ENCODE measurements around the gene AFTPH. TPM values are rescaled to one million over a fixed set of nuclear protein-coding genes. Genes with fewer than 3 reads are reported as not detected.

AFTPH gene
- total RNA-seq, 1 experiment from 2014 or later: 42.2 TPM

DNA sequence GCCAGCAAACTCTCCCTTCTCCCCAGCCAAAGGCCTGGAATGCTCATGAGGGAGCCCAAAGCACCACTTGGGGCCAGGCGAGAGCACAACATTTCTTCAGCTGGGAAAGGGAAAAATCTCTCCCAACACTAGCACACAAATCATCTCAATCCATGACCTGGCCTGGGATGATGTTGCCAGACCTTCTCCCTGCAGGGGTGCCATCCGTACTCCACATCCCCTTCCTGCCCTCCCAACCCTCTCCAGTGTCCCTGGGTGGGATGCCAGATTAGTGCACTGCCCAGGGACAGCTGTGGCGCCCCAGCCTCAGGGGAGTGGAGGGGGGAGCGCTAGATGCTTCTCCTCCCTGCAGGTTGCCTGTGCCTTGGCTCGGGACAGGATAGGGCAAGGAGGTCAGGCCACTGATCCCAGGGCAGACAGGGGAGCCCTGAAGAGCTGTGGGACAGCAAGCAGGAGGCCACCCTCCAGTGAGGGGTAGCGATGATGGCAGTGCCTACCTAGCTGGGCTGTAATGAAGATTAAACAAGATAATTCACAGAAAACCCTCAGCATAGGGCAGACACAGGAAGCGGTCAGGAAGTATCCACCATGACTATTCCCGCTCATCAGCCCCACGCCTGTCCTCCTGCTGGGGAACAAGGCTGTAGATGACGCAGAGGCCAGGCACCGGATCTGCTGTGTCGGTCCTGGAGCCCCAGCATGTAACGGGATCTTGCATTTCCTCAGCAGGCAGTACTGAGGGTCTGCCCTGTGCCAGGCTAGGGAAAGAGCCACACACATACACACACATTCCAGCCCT is 98.5 kb downstream of the AFTPH start:
- BruUV-seq (replicated peaks): no TSS peak
- H3K27me3 Mint-ChIP-seq (ENCODE audit: unreplicated experiment): no peaks in the 10 kb centered on the region
- H3K4me3 Mint-ChIP-seq (ENCODE audit: low read depth, unreplicated experiment): no peak overlapping the region
- H3K36me3 Mint-ChIP-seq (ENCODE audit: insufficient read depth, unreplicated experiment): no peaks in the 10 kb centered on the region
- no peak for DNase-seq
- TF ChIP-seq, protein P1, sequence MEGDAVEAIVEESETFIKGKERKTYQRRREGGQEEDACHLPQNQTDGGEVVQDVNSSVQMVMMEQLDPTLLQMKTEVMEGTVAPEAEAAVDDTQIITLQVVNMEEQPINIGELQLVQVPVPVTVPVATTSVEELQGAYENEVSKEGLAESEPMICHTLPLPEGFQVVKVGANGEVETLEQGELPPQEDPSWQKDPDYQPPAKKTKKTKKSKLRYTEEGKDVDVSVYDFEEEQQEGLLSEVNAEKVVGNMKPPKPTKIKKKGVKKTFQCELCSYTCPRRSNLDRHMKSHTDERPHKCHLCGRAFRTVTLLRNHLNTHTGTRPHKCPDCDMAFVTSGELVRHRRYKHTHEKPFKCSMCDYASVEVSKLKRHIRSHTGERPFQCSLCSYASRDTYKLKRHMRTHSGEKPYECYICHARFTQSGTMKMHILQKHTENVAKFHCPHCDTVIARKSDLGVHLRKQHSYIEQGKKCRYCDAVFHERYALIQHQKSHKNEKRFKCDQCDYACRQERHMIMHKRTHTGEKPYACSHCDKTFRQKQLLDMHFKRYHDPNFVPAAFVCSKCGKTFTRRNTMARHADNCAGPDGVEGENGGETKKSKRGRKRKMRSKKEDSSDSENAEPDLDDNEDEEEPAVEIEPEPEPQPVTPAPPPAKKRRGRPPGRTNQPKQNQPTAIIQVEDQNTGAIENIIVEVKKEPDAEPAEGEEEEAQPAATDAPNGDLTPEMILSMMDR (IDR thresholded peaks at IDR 0.05; ENCODE audit: unreplicated experiment): no peak
- intact Hi-C loops (cut with micrococcal nuclease; ENCODE audit: unreplicated experiment): no loop called here
- no peaks in the 10 kb centered on the region for H3K9me3 Mint-ChIP-seq (ENCODE audit: low read depth, unreplicated experiment)
- H3K27ac Mint-ChIP-seq (ENCODE audit: unreplicated experiment): no peak overlapping the region
- CTCF ChIA-PET: no interaction called here
- no peaks in the 10 kb centered on the region for H3K4me1 Mint-ChIP-seq (ENCODE audit: low read depth, unreplicated experiment)

DNA sequence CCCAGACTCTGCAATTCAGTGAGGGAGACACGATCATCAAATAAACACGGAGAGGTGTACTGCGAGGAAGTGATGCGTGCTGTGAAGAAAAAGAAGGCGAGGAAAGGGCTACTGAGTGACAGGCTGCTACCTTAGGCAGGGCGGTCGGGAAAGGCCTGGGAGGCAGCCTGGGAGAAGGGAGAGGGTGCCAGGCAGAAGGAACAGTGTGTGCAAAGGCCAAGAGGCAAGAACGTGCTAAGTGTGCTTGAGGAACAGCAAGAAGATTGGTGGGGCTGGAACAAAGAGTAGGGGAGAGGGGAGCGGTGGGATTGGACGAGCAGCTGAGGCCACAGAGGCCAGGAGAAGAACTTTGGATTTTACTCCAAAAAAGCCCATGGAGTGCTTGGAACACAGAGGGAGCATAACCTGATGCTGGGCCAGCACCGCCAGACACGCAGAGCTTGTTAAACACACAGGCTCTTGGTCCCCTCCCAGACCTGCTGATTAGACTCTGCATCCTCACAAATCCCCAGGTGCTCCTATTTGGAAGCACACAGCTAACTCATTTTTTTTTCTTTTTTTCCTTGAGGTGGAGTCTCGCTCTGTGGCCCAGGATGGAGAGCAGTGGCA is 99.2 kb downstream of the AFTPH start:
- H3K9me3 Mint-ChIP-seq (ENCODE audit: low read depth, unreplicated experiment): no peaks in the 10 kb centered on the region
- no peak for DNase-seq
- H3K36me3 Mint-ChIP-seq (ENCODE audit: insufficient read depth, unreplicated experiment): no peaks in the 10 kb centered on the region
- no TSS peak for BruUV-seq (replicated peaks)
- CTCF ChIA-PET: no interaction called here
- H3K27ac Mint-ChIP-seq (ENCODE audit: unreplicated experiment): no peak overlapping the region
- H3K4me3 Mint-ChIP-seq (ENCODE audit: low read depth, unreplicated experiment): no peak overlapping the region
- TF ChIP-seq, protein P1 (IDR thresholded peaks at IDR 0.05; ENCODE audit: unreplicated experiment): no peak
- H3K4me1 Mint-ChIP-seq (ENCODE audit: low read depth, unreplicated experiment): no peaks in the 10 kb centered on the region
- intact Hi-C loops (cut with micrococcal nuclease; ENCODE audit: unreplicated experiment): no loop called here
- no peaks in the 10 kb centered on the region for H3K27me3 Mint-ChIP-seq (ENCODE audit: unreplicated experiment)

DNA sequence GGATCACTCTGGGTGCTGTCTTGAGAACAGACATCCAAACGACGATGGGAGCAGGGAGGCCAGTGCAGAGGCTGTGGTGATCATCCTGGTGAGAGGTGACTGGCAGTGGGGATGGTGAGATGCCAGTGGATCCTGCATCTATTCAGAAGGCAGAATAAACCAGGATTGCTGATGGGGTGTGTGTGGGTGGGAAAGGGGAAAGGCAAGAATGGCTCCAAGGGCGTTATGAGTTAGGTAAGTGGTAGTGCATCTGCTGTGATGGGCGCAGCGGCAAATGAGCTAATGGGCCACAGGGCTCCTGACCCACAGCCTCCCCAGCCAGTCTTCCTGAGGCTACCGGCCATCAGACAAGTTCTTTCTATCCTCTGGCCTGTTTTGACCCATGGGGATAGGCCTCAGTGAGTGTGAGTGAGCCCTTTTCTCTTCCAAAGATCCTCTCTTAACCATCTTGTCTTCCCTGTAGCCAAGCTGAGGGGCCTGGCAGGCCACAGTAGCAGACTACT is 100.0 kb downstream of the AFTPH start:
- CTCF ChIA-PET: no interaction called here
- DNase-seq: no peak
- Mint-ChIP-seq H3K4me1 (ENCODE audit: low read depth, unreplicated experiment) (no peaks in the 10 kb centered on the region), H3K9me3 (ENCODE audit: low read depth, unreplicated experiment) (no peaks in the 10 kb centered on the region), H3K27ac (ENCODE audit: unreplicated experiment) (no peak overlapping the region), H3K36me3 (ENCODE audit: insufficient read depth, unreplicated experiment) (no peaks in the 10 kb centered on the region), H3K4me3 (ENCODE audit: low read depth, unreplicated experiment) (no peak overlapping the region), H3K27me3 (ENCODE audit: unreplicated experiment) (no peaks in the 10 kb centered on the region)
- TF ChIP-seq, protein P1 (IDR thresholded peaks at IDR 0.05; ENCODE audit: unreplicated experiment): no peak
- intact Hi-C loops (cut with micrococcal nuclease; ENCODE audit: unreplicated experiment): no loop called here
- no TSS peak for BruUV-seq (replicated peaks)

DNA sequence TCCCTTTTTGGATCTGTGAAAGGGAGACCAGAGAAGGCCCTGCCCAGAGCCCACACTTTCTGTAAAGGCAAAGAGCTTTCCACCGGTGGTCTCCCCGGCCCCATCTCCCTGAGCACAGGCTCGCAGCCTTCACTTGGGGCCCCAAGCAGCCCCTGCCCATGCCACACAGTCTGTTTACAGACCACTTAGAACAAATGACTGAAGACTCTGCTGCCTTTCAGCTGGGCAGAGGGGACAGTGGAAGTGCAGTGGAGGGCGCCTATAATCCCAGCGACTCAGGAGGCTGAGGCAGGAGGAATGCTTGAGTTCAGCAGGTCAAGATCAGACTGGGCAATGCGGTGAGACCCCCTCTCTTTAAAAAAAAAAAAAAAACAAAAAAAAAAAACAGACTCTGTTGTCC is 100.7 kb downstream of the AFTPH start:
- CTCF ChIA-PET: no interaction called here
- H3K4me1 Mint-ChIP-seq (ENCODE audit: low read depth, unreplicated experiment): no peaks in the 10 kb centered on the region
- no peak for DNase-seq
- H3K4me3 Mint-ChIP-seq (ENCODE audit: low read depth, unreplicated experiment): no peak overlapping the region
- H3K27me3 Mint-ChIP-seq (ENCODE audit: unreplicated experiment): no peaks in the 10 kb centered on the region
- no peaks in the 10 kb centered on the region for H3K9me3 Mint-ChIP-seq (ENCODE audit: low read depth, unreplicated experiment)
- H3K27ac Mint-ChIP-seq (ENCODE audit: unreplicated experiment): no peak overlapping the region
- H3K36me3 Mint-ChIP-seq (ENCODE audit: insufficient read depth, unreplicated experiment): no peaks in the 10 kb centered on the region
- BruUV-seq (replicated peaks): no TSS peak
- TF ChIP-seq, protein P1 (IDR thresholded peaks at IDR 0.05; ENCODE audit: unreplicated experiment): no peak
- intact Hi-C loops (cut with micrococcal nuclease; ENCODE audit: unreplicated experiment): no loop called here

Data from Calu3 (cell line).